Measurements from ENCODE around the gene PRODH2. TPM values are rescaled to one million over a fixed set of nuclear protein-coding genes. Genes with fewer than 3 reads are reported as not detected.

Gene PRODH2
- total and polyA plus RNA-seq, 2 experiments from 2014 or later = 6.8 to 13.9 TPM

DNA sequence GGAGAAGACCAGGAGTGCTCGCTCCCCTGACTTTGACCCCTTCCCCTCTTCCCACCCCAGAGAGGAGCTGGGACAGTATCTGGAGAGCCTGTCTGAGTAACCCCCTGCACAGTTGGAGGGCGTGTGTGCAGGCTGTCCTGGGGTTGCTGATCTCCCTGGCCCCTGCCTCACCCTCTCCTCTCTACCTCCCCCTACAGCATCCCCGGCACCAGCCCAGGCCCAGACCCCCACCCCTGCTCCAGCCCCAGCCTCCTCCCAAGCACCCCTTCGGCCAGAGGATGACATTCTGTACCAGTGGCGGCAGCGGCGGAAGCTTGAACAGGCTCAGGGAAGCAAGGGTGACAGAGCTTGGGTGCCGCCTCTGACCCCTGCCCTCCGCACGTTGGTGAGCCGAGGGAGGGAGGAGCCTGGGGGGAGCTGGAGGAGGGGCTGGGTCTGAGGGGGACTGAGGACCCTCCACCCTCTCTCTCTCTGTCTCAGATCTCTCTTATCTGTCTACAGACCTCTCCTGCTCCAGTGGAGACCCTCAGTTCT lies 46.0 kb downstream of the PRODH2 start:
- Histone ChIP-seq H3K27me3 (no peaks in the 10 kb centered on the region), H3K4me3 (no peak overlapping the region), H3K36me3 (replicated peaks; ENCODE audit: insufficient read depth, low read depth) (no peaks in the 10 kb centered on the region), H3K27ac (no peak overlapping the region), H3K9me2 (replicated peaks; ENCODE audit: insufficient read depth) (no peaks in the 10 kb centered on the region), H3K79me2 (no peaks in the 10 kb centered on the region), H3K9me3 (ENCODE audit: low read depth) (no peaks in the 10 kb centered on the region), H4K20me1 (ENCODE audit: insufficient read depth, poor library complexity, severe bottlenecking) (no peaks in the 10 kb centered on the region), H3K4me1 (ENCODE audit: insufficient read depth) (no peaks in the 10 kb centered on the region), H3K4me2 (no peak overlapping the region), H2AFZ (no peak overlapping the region)
- no peak for TF ChIP-seq EZH2phosphoT487 (IDR thresholded peaks at IDR 0.05; ENCODE audit: low read depth, severe bottlenecking, unreplicated experiment)
- TF ChIP-seq EZH2 (IDR thresholded peaks at IDR 0.05; ENCODE audit: borderline replicate concordance) = no peak
- TF ChIP-seq, protein P1, sequence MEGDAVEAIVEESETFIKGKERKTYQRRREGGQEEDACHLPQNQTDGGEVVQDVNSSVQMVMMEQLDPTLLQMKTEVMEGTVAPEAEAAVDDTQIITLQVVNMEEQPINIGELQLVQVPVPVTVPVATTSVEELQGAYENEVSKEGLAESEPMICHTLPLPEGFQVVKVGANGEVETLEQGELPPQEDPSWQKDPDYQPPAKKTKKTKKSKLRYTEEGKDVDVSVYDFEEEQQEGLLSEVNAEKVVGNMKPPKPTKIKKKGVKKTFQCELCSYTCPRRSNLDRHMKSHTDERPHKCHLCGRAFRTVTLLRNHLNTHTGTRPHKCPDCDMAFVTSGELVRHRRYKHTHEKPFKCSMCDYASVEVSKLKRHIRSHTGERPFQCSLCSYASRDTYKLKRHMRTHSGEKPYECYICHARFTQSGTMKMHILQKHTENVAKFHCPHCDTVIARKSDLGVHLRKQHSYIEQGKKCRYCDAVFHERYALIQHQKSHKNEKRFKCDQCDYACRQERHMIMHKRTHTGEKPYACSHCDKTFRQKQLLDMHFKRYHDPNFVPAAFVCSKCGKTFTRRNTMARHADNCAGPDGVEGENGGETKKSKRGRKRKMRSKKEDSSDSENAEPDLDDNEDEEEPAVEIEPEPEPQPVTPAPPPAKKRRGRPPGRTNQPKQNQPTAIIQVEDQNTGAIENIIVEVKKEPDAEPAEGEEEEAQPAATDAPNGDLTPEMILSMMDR (IDR thresholded peaks at IDR 0.05; ENCODE audit: poor library complexity) = no peak
- WGBS (ENCODE audit: low lambda C conversion rate, missing lambda C conversion rate) = 87% methylated on average over 4 of the region's 11 CpGs
- DNase-seq (ENCODE audit: low spot score) = no peak

DNA sequence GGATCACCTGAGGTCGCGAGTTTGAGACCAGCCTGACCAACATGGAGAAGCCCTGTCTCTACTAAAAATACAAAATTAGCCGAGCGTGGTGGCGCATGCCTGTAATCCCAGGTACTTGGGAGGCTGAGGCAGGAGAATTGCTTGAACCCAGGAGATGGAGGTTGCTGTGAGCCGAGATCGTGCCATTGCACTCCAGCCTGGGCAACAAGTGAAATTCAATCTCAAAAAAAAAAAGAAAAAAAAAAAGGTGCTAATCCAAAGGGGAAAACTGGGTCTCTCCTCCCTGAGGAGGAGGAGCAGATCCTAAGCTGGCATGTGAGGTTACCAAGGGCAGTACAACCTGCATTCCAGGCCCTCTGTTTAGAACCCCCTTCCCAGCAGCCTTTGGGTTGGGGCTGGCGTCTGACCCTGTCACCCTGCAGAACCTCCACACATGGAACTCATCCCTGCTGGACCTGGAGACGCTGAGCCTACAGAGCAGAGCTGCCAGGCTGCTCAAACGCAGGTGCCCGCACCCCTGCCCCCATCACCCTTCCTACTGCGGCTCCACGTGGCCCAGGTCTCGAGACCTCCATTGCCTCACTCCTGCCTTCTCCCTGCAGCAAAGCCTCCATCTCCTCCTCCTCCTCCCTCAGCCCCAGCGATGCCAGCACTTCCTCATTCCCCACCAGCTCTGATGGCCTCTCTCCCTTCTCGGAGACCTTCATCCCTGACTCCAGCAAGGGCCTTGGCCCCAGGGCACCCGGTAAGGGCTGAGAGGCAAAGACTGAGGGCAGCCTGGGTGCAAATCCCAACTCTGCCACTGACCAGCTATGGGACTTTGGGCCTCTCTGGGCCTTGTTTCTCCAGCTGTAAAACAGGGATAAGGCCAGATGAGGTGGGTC lies 48.0 kb downstream of the PRODH2 start:
- no peaks in the 10 kb centered on the region for H3K9me2 ChIP-seq (replicated peaks; ENCODE audit: insufficient read depth)
- H4K20me1 ChIP-seq (ENCODE audit: insufficient read depth, poor library complexity, severe bottlenecking) = no peaks in the 10 kb centered on the region
- H3K9me3 ChIP-seq (ENCODE audit: low read depth) = no peaks in the 10 kb centered on the region
- peaks cover 11% of the 10 kb centered on the region for H3K79me2 ChIP-seq
- TF ChIP-seq EZH2phosphoT487 (IDR thresholded peaks at IDR 0.05; ENCODE audit: low read depth, severe bottlenecking, unreplicated experiment) = no peak
- TF ChIP-seq, protein P1 (IDR thresholded peaks at IDR 0.05; ENCODE audit: poor library complexity) = no peak
- TF ChIP-seq EZH2 (IDR thresholded peaks at IDR 0.05; ENCODE audit: borderline replicate concordance) = no peak
- H3K4me2 ChIP-seq = no peak overlapping the region
- H3K4me3 ChIP-seq = no peak overlapping the region
- no peaks in the 10 kb centered on the region for H3K4me1 ChIP-seq (ENCODE audit: insufficient read depth)
- H3K36me3 ChIP-seq (replicated peaks; ENCODE audit: insufficient read depth, low read depth) = no peaks in the 10 kb centered on the region
- H3K27ac ChIP-seq = no peak overlapping the region
- DNase-seq (ENCODE audit: low spot score) = no peak
- H3K27me3 ChIP-seq = no peaks in the 10 kb centered on the region
- no peak overlapping the region for H2AFZ ChIP-seq
- 93% methylated on average over 15 of the region's 17 CpGs for WGBS (ENCODE audit: low lambda C conversion rate, missing lambda C conversion rate)

DNA sequence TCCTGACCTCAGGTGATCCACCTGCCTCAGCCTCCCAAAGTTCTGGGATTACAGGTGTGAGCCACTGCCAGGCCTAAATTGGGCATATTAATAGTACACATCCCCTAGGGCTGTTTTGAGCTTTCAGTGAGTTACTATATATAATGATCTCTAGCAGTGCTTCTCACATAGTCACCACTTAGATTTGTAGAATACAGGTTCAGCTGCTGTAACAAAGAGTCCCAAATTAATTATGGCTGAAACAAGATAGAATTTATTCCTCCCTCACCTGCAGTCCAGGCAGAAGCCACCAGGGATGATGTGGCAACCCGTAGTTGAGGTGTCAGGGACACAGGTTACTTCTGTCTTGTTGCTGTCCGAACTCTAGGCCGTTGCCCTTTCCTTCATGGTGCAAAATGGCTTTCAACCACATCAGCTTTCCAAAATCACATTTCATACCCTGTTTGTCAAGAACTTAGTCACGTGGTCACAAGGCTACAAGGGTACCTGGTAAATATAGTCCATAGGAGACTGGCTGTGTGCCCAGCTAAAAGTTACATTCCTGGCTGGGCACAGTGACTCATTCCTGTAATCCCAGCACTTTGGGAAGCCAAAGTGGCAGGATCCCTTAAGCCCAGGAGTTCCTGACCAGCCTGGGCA lies 51.8 kb downstream of the PRODH2 start:
- no peak overlapping the region for H3K4me2 ChIP-seq
- no peak for TF ChIP-seq EZH2 (IDR thresholded peaks at IDR 0.05; ENCODE audit: borderline replicate concordance)
- H4K20me1 ChIP-seq (ENCODE audit: insufficient read depth, poor library complexity, severe bottlenecking) = no peaks in the 10 kb centered on the region
- no peak overlapping the region for H2AFZ ChIP-seq
- H3K79me2 ChIP-seq = peaks cover 22% of the 10 kb centered on the region
- H3K36me3 ChIP-seq (replicated peaks; ENCODE audit: insufficient read depth, low read depth) = no peaks in the 10 kb centered on the region
- WGBS (ENCODE audit: low lambda C conversion rate, missing lambda C conversion rate) = 97% methylated on average over 4 of the region's 4 CpGs
- no peak overlapping the region for H3K4me3 ChIP-seq
- peaks cover 18% of the 10 kb centered on the region for H3K4me1 ChIP-seq (ENCODE audit: insufficient read depth)
- no peak overlapping the region for H3K27ac ChIP-seq
- no peaks in the 10 kb centered on the region for H3K27me3 ChIP-seq
- no peak for DNase-seq (ENCODE audit: low spot score)
- no peaks in the 10 kb centered on the region for H3K9me3 ChIP-seq (ENCODE audit: low read depth)
- no peaks in the 10 kb centered on the region for H3K9me2 ChIP-seq (replicated peaks; ENCODE audit: insufficient read depth)

DNA sequence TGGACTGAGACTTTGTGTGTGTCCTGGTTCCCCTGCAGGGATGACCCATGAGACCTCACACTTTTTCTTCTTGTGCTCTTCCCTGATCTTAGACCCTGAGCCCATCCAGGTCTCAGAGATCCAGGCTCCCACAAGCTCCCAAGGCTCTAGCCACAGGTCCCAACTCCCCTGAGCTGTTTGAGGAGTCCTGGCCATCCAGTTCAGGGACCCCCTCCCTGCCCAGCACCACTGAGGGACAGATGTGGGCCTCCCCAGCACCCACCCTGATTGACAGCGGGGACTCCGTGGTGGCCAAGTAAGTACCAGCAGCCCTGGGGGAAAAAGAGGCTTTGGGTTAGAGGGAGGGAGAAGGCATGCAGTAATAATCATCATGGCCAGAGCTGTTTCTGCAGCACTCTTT lies 52.9 kb downstream of the PRODH2 start:
- TF ChIP-seq EZH2phosphoT487 (IDR thresholded peaks at IDR 0.05; ENCODE audit: low read depth, severe bottlenecking, unreplicated experiment) = no peak
- no peak for TF ChIP-seq EZH2 (IDR thresholded peaks at IDR 0.05; ENCODE audit: borderline replicate concordance)
- TF ChIP-seq, protein P1 (IDR thresholded peaks at IDR 0.05; ENCODE audit: poor library complexity) = no peak
- no peak overlapping the region for H3K4me2 ChIP-seq
- DNase-seq (ENCODE audit: low spot score) = no peak
- peaks cover 28% of the 10 kb centered on the region for H3K4me1 ChIP-seq (ENCODE audit: insufficient read depth)
- no peaks in the 10 kb centered on the region for H4K20me1 ChIP-seq (ENCODE audit: insufficient read depth, poor library complexity, severe bottlenecking)
- peaks cover 2% of the 10 kb centered on the region for H3K27me3 ChIP-seq
- no peak overlapping the region for H3K27ac ChIP-seq
- no peaks in the 10 kb centered on the region for H3K36me3 ChIP-seq (replicated peaks; ENCODE audit: insufficient read depth, low read depth)
- no peak overlapping the region for H3K4me3 ChIP-seq
- no peaks in the 10 kb centered on the region for H3K9me3 ChIP-seq (ENCODE audit: low read depth)
- H2AFZ ChIP-seq = no peak overlapping the region
- H3K79me2 ChIP-seq = peaks cover 22% of the 10 kb centered on the region
- no peaks in the 10 kb centered on the region for H3K9me2 ChIP-seq (replicated peaks; ENCODE audit: insufficient read depth)
- 96% methylated on average over 2 of the region's 2 CpGs for WGBS (ENCODE audit: low lambda C conversion rate, missing lambda C conversion rate)

Data from hepatocyte (in vitro differentiated cells).